HepG2 (cell line): ENCODE data around the gene S100A10. TPM values are rescaled to one million over a fixed set of nuclear protein-coding genes. Genes with fewer than 3 reads are reported as not detected.

Experiments
- KAT7 ChIP-seq: IDR thresholded peaks from 2 replicates; pipeline ENCODE4 v1.6.1; 2018; ENCODE audit warnings: borderline replicate concordance, missing compliant biosample characterization
- PRDM15 ChIP-seq: sonication (generic); formaldehyde crosslinking; IDR thresholded peaks from 2 replicates; pipeline ENCODE4 v1.4.0; 2020; ENCODE audit warnings: missing genetic modification reagents
- ZNF782 ChIP-seq: sonication (generic); formaldehyde crosslinking; IDR thresholded peaks from 2 replicates; pipeline ENCODE4 v1.4.0; 2020; ENCODE audit warnings: missing genetic modification reagents, mild to moderate bottlenecking, borderline replicate concordance
- polyA plus RNA-seq, 8 experiments: library from polyadenylated mRNA; depleted of rRNA in 3 of 8; stranded (reverse) in 7 of 8; unstranded in 1 of 8; fragments of >200 nt; fragmentation: Illumina TruSeq in 4 of 8; extraction: Trizol in 4 of 8; gene quantifications; 2 replicates each; pipeline versions ENCODE4 v1.2.1 to v1.2.3, GENCODE V29; 2011 to 2016; ENCODE audit warnings: low read depth in 4 of 8, missing spikeins in 1 of 8, mixed read lengths in 1 of 8; ENCODE audit not compliant: insufficient read depth in 1 of 8
- total RNA-seq, 5 experiments: library from RNA; depleted of rRNA; stranded (reverse); fragments of >200 nt; fragmentation: Illumina TruSeq; extraction: Trizol; gene quantifications; 2 replicates each; pipeline ENCODE4 v1.2.3, GENCODE V29; 2016; ENCODE audit warnings: low read depth in 1 of 5
- TF ChIP-seq, protein P1 (sequence below): sonication (generic); formaldehyde crosslinking; IDR thresholded peaks from 2 replicates; pipeline ENCODE4 v1.4.0; 2020; ENCODE audit warnings: low read depth, missing genetic modification reagents

The S100A10 gene
- total and polyA plus RNA-seq, 2 of the 13 experiments (the other 11 are each of a cell fraction or from before 2014, with no cell fraction given), result 16.8 to 28.7 TPM

DNA sequence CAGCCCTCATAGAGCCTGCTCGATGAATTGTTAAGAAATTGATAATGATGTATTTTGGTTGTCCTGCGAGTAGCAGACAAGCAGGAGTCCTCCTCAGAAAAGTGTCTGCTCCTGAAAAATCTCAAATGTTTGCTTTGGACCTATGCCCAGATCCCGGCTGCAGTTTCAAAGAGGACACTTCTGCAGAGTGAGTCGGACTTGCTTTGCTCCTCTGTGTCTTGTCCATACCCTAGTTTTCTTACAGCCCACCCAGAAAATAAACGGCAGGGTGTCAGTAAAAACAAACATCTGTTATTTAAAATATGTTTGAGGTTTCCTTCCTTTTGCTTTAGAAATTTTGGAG, 2.8 kb downstream of the S100A10 start (continued):
- TF ChIP-seq PRDM15, result 0 out of 2 replicates have a peak, but pooled peaks have one; percentile 27
- TF ChIP-seq ZNF782 (CRISPR knock-in tag), result no peak
- TF ChIP-seq KAT7 (CRISPR knock-in tag), result no peak
- TF ChIP-seq, protein P1, sequence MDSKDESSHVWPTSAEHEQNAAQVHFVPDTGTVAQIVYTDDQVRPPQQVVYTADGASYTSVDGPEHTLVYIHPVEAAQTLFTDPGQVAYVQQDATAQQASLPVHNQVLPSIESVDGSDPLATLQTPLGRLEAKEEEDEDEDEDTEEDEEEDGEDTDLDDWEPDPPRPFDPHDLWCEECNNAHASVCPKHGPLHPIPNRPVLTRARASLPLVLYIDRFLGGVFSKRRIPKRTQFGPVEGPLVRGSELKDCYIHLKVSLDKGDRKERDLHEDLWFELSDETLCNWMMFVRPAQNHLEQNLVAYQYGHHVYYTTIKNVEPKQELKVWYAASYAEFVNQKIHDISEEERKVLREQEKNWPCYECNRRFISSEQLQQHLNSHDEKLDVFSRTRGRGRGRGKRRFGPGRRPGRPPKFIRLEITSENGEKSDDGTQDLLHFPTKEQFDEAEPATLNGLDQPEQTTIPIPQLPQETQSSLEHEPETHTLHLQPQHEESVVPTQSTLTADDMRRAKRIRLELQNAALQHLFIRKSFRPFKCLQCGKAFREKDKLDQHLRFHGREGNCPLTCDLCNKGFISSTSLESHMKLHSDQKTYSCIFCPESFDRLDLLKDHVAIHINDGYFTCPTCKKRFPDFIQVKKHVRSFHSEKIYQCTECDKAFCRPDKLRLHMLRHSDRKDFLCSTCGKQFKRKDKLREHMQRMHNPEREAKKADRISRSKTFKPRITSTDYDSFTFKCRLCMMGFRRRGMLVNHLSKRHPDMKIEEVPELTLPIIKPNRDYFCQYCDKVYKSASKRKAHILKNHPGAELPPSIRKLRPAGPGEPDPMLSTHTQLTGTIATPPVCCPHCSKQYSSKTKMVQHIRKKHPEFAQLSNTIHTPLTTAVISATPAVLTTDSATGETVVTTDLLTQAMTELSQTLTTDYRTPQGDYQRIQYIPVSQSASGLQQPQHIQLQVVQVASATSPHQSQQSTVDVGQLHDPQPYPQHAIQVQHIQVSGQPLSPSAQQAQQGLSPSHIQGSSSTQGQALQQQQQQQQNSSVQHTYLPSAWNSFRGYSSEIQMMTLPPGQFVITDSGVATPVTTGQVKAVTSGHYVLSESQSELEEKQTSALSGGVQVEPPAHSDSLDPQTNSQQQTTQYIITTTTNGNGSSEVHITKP, result no peak
